Stimulated activated memory B cell treated with anti-CD40 and anti-IgM and Interleukin-4, amounts not matched to agents 10 μg/mL and 1 μg/mL and 100 μg/mL, for 72 hours (primary cell): ENCODE data around the gene MBOAT2.

Source experiments
- ATAC-seq: fragments of 150-1000 bp; cut with Tn5 transposase; 2 replicates; pipeline ENCODE4 v1.10.0; 2021
- H3K27ac Mint-ChIP-seq: one replicate; pipeline ENCODE4 v1.8.0; 2022; ENCODE audit warnings: mild to moderate bottlenecking, mixed read lengths
- H3K27me3 Mint-ChIP-seq: one replicate; pipeline ENCODE4 v1.8.0; 2022; ENCODE audit warnings: mixed read lengths
- H3K36me3 Mint-ChIP-seq: one replicate; pipeline ENCODE4 v1.8.0; 2022; ENCODE audit warnings: mixed read lengths
- H3K4me1 Mint-ChIP-seq: one replicate; pipeline ENCODE4 v1.8.0; 2022; ENCODE audit warnings: mixed read lengths
- H3K4me3 Mint-ChIP-seq: one replicate; pipeline ENCODE4 v1.8.0; 2022; ENCODE audit warnings: mild to moderate bottlenecking, moderate library complexity, mixed read lengths
- H3K9me3 Mint-ChIP-seq: one replicate; pipeline ENCODE4 v1.8.0; 2022; ENCODE audit warnings: mixed read lengths

Gene MBOAT2

DNA sequence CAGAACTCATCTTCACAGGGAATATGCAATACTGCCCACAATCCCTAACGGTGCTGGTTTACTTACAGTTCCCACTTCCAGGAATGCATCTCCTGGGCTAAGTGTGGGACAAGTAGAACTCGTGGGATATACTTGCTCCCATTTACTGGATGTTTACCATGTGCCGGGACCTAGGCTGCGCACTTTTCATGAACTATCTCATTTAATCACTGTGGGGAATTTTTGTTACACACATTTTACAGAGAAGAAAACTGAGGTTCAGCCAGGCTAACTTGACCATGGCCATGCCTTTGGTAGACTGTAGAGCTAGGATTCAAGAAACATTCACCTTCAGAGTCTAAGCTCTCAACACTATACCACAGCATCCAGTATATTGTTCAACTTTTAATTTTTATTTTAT, 24.4 kb upstream of the MBOAT2 start:
- no peak for ATAC-seq
- no peaks in the 10 kb centered on the region for H3K9me3 Mint-ChIP-seq
- H3K27ac Mint-ChIP-seq: no peak overlapping the region
- H3K4me1 Mint-ChIP-seq: no peaks in the 10 kb centered on the region
- peaks cover 50% of the 10 kb centered on the region for H3K27me3 Mint-ChIP-seq
- no peak overlapping the region for H3K4me3 Mint-ChIP-seq
- no peaks in the 10 kb centered on the region for H3K36me3 Mint-ChIP-seq

DNA sequence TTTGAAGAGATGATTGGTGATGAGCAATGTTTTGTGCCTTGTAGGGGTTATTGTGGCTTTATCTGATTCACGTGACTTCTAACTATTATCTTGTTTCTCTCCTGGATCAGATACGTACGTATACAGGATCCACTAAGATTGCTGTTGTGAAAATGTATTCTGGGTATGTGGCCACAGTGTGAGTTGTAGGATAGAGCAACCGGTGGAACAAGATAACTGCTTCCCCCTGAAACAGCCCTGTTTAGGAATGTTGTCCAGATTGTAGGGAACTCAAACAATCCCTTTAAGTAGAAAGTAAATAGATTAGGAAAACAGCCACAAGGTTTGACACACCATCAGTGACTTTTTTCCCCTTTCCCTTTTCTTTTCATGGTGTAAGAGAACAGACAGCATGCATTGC, 22.3 kb upstream of the MBOAT2 start:
- H3K4me3 Mint-ChIP-seq: no peak overlapping the region
- ATAC-seq: no peak
- no peaks in the 10 kb centered on the region for H3K36me3 Mint-ChIP-seq
- H3K27ac Mint-ChIP-seq: no peak overlapping the region
- no peaks in the 10 kb centered on the region for H3K9me3 Mint-ChIP-seq
- H3K4me1 Mint-ChIP-seq: no peaks in the 10 kb centered on the region
- peaks cover 37% of the 10 kb centered on the region for H3K27me3 Mint-ChIP-seq

DNA sequence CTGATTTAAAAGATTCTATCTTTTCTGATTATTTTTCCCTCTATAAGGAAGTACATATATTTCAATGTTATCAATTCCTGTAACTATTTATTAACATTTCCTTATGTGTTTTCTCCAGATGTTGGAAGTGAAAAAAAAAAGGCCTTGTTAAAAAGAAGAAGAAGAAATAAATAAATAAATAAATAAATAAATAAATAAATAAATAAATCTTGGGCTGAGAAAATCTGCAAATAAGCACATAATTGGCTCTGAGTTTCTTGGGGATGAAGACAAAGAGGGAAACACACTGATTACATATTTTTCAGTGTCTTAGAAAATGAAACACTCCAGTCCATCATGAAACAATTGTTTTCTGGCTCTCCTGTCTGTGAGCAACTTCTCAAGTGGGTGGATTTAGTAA, 21.1 kb upstream of the MBOAT2 start:
- Mint-ChIP-seq H3K4me1 (no peaks in the 10 kb centered on the region), H3K4me3 (no peak overlapping the region), H3K36me3 (no peaks in the 10 kb centered on the region), H3K27me3 (peaks cover 37% of the 10 kb centered on the region), H3K9me3 (no peaks in the 10 kb centered on the region), H3K27ac (no peak overlapping the region)
- no peak for ATAC-seq

- H3K27ac Mint-ChIP-seq: no peak overlapping the region
- no peak for ATAC-seq
- H3K27me3 Mint-ChIP-seq: peaks cover 11% of the 10 kb centered on the region
- no peaks in the 10 kb centered on the region for H3K4me1 Mint-ChIP-seq
- H3K9me3 Mint-ChIP-seq: no peaks in the 10 kb centered on the region
- no peaks in the 10 kb centered on the region for H3K36me3 Mint-ChIP-seq
- H3K4me3 Mint-ChIP-seq: no peak overlapping the region
These were observed 18.2 kb upstream of the MBOAT2 start for GRCh38 chr2:9021563-9022211.

- Mint-ChIP-seq H3K36me3 (no peaks in the 10 kb centered on the region), H3K4me1 (no peaks in the 10 kb centered on the region), H3K4me3 (no peak overlapping the region), H3K9me3 (no peaks in the 10 kb centered on the region), H3K27me3 (no peaks in the 10 kb centered on the region), H3K27ac (no peak overlapping the region)
- ATAC-seq: no peak
These were observed 16.8 kb upstream of the MBOAT2 start for GRCh38 chr2:9020267-9020666.

GRCh38 chr2:9018534-9018933, 15.1 kb upstream of the MBOAT2 start:
- H3K4me3 Mint-ChIP-seq: no peak overlapping the region
- no peaks in the 10 kb centered on the region for H3K9me3 Mint-ChIP-seq
- ATAC-seq: no peak
- H3K36me3 Mint-ChIP-seq: no peaks in the 10 kb centered on the region
- peaks cover 14% of the 10 kb centered on the region for H3K27me3 Mint-ChIP-seq
- H3K27ac Mint-ChIP-seq: no peak overlapping the region
- H3K4me1 Mint-ChIP-seq: no peaks in the 10 kb centered on the region

DNA sequence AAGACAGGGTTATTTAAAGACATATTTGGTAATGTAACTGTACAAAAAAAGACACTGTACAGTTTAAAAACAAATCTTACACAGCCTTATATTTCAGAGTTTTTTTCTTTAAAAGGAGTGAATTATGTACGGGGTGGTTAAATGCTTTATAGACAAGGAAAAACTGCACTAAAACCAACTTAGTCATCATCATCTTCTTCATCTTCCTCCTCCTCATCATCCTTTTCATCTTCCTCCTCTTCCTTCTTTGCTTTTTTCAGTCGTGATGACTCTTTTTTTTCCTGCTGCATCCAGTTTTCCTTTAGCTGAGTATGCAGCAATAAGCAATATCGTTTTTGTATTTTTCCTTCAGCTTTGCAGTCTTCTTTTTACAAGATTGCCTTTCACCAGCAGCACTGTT, 14.6 kb upstream of the MBOAT2 start:
- no peaks in the 10 kb centered on the region for H3K9me3 Mint-ChIP-seq

GRCh38 chr2:9017411-9017810, 13.9 kb upstream of the MBOAT2 start:
- Mint-ChIP-seq H3K27me3 (peaks cover 16% of the 10 kb centered on the region), H3K4me3 (no peak overlapping the region), H3K36me3 (no peaks in the 10 kb centered on the region), H3K9me3 (no peaks in the 10 kb centered on the region), H3K27ac (no peak overlapping the region), H3K4me1 (no peaks in the 10 kb centered on the region)
- no peak for ATAC-seq

More for the DNA sequence above, 14.6 kb upstream of the MBOAT2 start:
- Mint-ChIP-seq H3K27ac (no peak overlapping the region), H3K4me3 (no peak overlapping the region), H3K27me3 (peaks cover 16% of the 10 kb centered on the region), H3K4me1 (no peaks in the 10 kb centered on the region), H3K36me3 (no peaks in the 10 kb centered on the region)
- no peak for ATAC-seq

DNA sequence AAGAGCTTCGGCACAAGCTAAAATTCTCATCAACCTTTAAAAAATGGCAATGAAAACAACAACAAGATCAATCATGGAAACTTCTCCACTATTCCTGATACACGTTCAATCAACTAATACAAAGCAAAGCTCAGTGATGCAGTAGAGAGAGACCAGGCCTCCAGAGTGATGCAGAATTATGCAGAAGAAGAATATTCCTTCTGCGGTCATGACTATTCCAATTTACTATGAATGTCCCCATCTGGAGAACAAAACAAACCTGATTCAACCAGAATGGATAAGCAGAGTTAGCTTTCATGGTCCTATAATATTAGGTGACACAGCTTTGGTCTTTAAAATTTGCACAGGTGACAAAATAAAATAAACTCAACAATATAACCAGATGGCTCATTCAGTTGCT, 12.5 kb upstream of the MBOAT2 start:
- Mint-ChIP-seq H3K4me1 (no peaks in the 10 kb centered on the region), H3K4me3 (no peak overlapping the region), H3K27me3 (peaks cover 16% of the 10 kb centered on the region), H3K9me3 (no peaks in the 10 kb centered on the region), H3K27ac (no peak overlapping the region), H3K36me3 (no peaks in the 10 kb centered on the region)
- no peak for ATAC-seq

- H3K4me3 Mint-ChIP-seq: no peak overlapping the region
- H3K27me3 Mint-ChIP-seq: peaks cover 16% of the 10 kb centered on the region
- H3K27ac Mint-ChIP-seq: no peak overlapping the region
- no peaks in the 10 kb centered on the region for H3K4me1 Mint-ChIP-seq
- no peak for ATAC-seq
- no peaks in the 10 kb centered on the region for H3K36me3 Mint-ChIP-seq
- no peaks in the 10 kb centered on the region for H3K9me3 Mint-ChIP-seq
These were observed 9.9 kb upstream of the MBOAT2 start for GRCh38 chr2:9013403-9013802.

GRCh38 chr2:9010866-9011265, 7.4 kb upstream of the MBOAT2 start:
- peaks cover 16% of the 10 kb centered on the region for H3K27me3 Mint-ChIP-seq
- ATAC-seq: no peak
- H3K9me3 Mint-ChIP-seq: no peaks in the 10 kb centered on the region
- no peaks in the 10 kb centered on the region for H3K36me3 Mint-ChIP-seq
- H3K27ac Mint-ChIP-seq: no peak overlapping the region
- no peaks in the 10 kb centered on the region for H3K4me1 Mint-ChIP-seq
- H3K4me3 Mint-ChIP-seq: no peak overlapping the region

DNA sequence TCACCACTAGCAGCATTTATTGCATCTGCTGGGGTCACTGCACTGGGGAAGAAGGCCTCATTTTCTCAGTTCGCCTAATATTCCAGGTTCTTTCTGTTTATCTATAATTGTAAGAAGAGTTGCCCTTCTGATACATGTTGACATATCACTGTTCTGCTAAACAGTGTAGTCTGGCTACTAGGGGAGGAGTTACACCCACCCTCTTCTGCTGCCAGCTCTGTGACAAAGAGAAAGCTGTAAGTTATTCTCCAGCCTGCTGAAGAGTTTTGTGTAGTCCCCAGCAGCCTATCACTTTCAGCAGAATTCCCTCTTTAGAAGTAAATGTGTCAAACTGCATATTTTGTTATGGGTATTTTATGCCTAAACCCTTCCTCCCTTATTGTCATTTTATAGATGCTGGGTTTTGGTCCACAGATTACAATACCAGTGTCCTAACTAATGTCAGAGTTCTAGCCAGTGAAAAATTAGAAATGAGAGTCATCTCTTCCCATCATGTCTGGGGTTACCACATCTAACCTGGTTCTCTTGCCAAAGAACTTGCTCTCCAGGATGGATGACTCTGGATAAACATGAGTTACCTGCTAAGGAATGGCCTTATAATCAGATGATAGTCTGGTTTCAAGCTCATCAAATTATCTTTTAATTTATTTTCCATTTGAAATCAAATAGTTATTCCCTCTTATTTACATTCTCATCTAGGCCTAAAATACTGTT, 5.6 kb upstream of the MBOAT2 start:
- no peak overlapping the region for H3K4me3 Mint-ChIP-seq
- no peak overlapping the region for H3K27ac Mint-ChIP-seq
- peaks cover 8% of the 10 kb centered on the region for H3K27me3 Mint-ChIP-seq
- no peak for ATAC-seq
- no peaks in the 10 kb centered on the region for H3K9me3 Mint-ChIP-seq
- H3K4me1 Mint-ChIP-seq: no peaks in the 10 kb centered on the region
- H3K36me3 Mint-ChIP-seq: no peaks in the 10 kb centered on the region

DNA sequence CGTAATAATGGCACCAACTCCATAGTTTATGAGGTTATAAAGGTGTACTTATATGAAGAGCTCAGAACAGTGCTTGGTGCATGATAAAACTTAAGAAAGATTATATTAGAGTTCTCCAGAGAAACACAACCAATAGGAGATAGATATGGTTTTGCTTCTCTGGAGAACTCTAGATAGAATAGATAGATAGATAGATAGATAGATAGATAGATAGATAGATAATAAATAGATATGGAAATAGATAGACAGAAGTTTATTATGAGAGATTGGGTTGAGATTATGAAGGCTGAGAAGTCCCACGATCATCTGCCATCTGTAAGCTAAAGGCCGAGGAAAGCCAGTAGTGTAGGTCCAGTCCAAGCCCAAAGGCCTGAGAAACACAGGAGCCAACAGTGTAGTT, 2.9 kb upstream of the MBOAT2 start:
- no peaks in the 10 kb centered on the region for H3K9me3 Mint-ChIP-seq

GRCh38 chr2:9004338-9005204, 1.1 kb upstream of the MBOAT2 start:
- Mint-ChIP-seq H3K9me3 (no peaks in the 10 kb centered on the region), H3K4me1 (peaks cover 6% of the 10 kb centered on the region), H3K4me3 (peak overlapping the region; percentile 78), H3K36me3 (no peaks in the 10 kb centered on the region), H3K27ac (peak overlapping the region; percentile 40), H3K27me3 (peaks cover 12% of the 10 kb centered on the region)
- no peak for ATAC-seq

More for the DNA sequence above, 2.9 kb upstream of the MBOAT2 start:
- Mint-ChIP-seq H3K27me3 (peaks cover 12% of the 10 kb centered on the region), H3K4me3 (no peak overlapping the region), H3K4me1 (peaks cover 6% of the 10 kb centered on the region), H3K27ac (no peak overlapping the region), H3K36me3 (no peaks in the 10 kb centered on the region)
- ATAC-seq: no peak

- Mint-ChIP-seq H3K9me3 (no peaks in the 10 kb centered on the region), H3K27me3 (peaks cover 12% of the 10 kb centered on the region), H3K4me1 (peaks cover 6% of the 10 kb centered on the region), H3K4me3 (no peak overlapping the region), H3K36me3 (no peaks in the 10 kb centered on the region), H3K27ac (no peak overlapping the region)
- ATAC-seq: peak; percentile 67
These were observed 193 bp downstream of the MBOAT2 start for GRCh38 chr2:9003366-9003615.
